GM12878 (cell line): Measurements from ENCODE around the gene PITPNC1. TPM values are rescaled to one million over a fixed set of nuclear protein-coding genes. Genes with fewer than 3 reads are reported as not detected.

ENCODE experiments used
- ATAC-seq: fragments of 200-7000 bp; cut with Tn5 transposase; 3 replicates; pipeline ENCODE4 v1.9.1; 2020; ENCODE audit warnings: mild to moderate bottlenecking, moderate library complexity
- BruUV-seq: library from RNA; stranded (reverse); fragments of 400-500 nt; replicated peaks from 2 replicates; lab custom pipeline; 2021; lab: Mats Ljungman, UMichigan
- CTCF ChIA-PET: fragments of 300-600 bp; sonication (Branson Sonifier 250); formaldehyde crosslinking; extraction: SDS; loops from one replicate; lab custom pipeline; 2021; ENCODE audit warnings: inconsistent platforms; lab: Yijun Ruan, JAX
- POLR2A ChIA-PET: fragments of 350-600 bp; formaldehyde crosslinking; extraction: SDS; loops from one replicate; lab custom pipeline; 2021; ENCODE audit warnings: inconsistent platforms; lab: Charles Lee
- RAD21 ChIA-PET: fragments of 300-600 bp; sonication (Branson Sonifier 250); formaldehyde crosslinking; loops from one replicate; lab custom pipeline; 2023; ENCODE audit warnings: antibody characterized with exemption; ENCODE audit not compliant: unreplicated experiment; lab: Charles Lee
- SMC1A ChIA-PET: fragments of 300-600 bp; sonication (Branson Sonifier 250); formaldehyde crosslinking; loops from one replicate; lab custom pipeline; 2023; ENCODE audit not compliant: unreplicated experiment, uncharacterized antibody; lab: Charles Lee
- DNase-seq: peaks from one replicate; pipeline ENCODE4 v3.0.0-alpha.2; 2011; ENCODE audit warnings: low read depth, low spot score
- FAIRE-seq: peaks from 3 replicates; lab custom pipeline; 2011; peaks lifted over from hg19 to GRCh38; lab: Jason Lieb, UNC
- H2AFZ ChIP-seq: 2 replicates; pipeline ENCODE4 v1.6.0; 2011; ENCODE audit warnings: low read depth, low read length, control low read depth; ENCODE audit not compliant: control insufficient read depth
- H3K27ac ChIP-seq: 2 replicates; pipeline ENCODE4 v1.5.1; 2011; ENCODE audit warnings: control low read depth; ENCODE audit not compliant: control insufficient read depth, insufficient read depth
- H3K27me3 ChIP-seq, 2 experiments: replicated peaks in 1 of 2; 2 replicates each; pipeline versions ENCODE4 v1.6.0 to v1.6.1; 2011; ENCODE audit warnings: low read length in 1 of 2; ENCODE audit not compliant: control insufficient read depth in 2 of 2, insufficient read depth in 2 of 2
- H3K36me3 ChIP-seq, 2 experiments: 2 replicates each; pipeline ENCODE4 v1.5.1; 2011; ENCODE audit warnings: low read length in 1 of 2; ENCODE audit not compliant: control insufficient read depth in 2 of 2, insufficient read depth in 2 of 2
- H3K4me1 ChIP-seq: 2 replicates; pipeline ENCODE4 v1.6.1; 2011; ENCODE audit warnings: mild to moderate bottlenecking, low read length, moderate library complexity, mixed read lengths; ENCODE audit not compliant: control insufficient read depth, insufficient read depth
- H3K4me2 ChIP-seq: 2 replicates; pipeline ENCODE4 v1.6.0; 2011; ENCODE audit warnings: control low read depth; ENCODE audit not compliant: control insufficient read depth, insufficient read depth
- H3K4me3 ChIP-seq: fragments of 200-600 bp; sonication (generic); 2 replicates; pipeline ENCODE4 v1.5.1; 2016
- H3K79me2 ChIP-seq: 2 replicates; pipeline ENCODE4 v1.6.0; 2011; ENCODE audit warnings: low read length; ENCODE audit not compliant: control insufficient read depth, insufficient read depth
- H3K9ac ChIP-seq: 2 replicates; pipeline ENCODE4 v1.8.0; 2011; ENCODE audit warnings: low read length, control low read depth, mixed read lengths; ENCODE audit not compliant: control insufficient read depth, insufficient read depth
- H3K9me3 ChIP-seq: replicated peaks from 3 replicates; pipeline ENCODE4 v1.5.1; 2011; ENCODE audit warnings: mild to moderate bottlenecking, low read length; ENCODE audit not compliant: control insufficient read depth, insufficient read depth
- H4K20me1 ChIP-seq: 2 replicates; pipeline ENCODE4 v1.6.0; 2011; ENCODE audit not compliant: control insufficient read depth, insufficient read depth
- CHD1 ChIP-seq: IDR thresholded peaks from 2 replicates; pipeline ENCODE4 v1.6.1; 2012; ENCODE audit warnings: low read depth, low read length, improper control_type of control experiment
- MXI1 ChIP-seq: fragments of 150-350 bp; IDR thresholded peaks from 2 replicates; pipeline ENCODE4 v1.6.1; 2011; ENCODE audit warnings: low read depth, mild to moderate bottlenecking, inconsistent platforms, low read length, improper control_type of control experiment
- NBN ChIP-seq: fragments of 450-650 bp; IDR thresholded peaks from 2 replicates; pipeline ENCODE4 v1.6.1; 2016
- POLR2AphosphoS5 ChIP-seq: IDR thresholded peaks from 2 replicates; pipeline ENCODE4 v1.6.1; 2011; ENCODE audit warnings: mild to moderate bottlenecking, low read length, inconsistent platforms
- SIX5 ChIP-seq: IDR thresholded peaks from 2 replicates; pipeline ENCODE4 v1.6.1; 2011; ENCODE audit warnings: mild to moderate bottlenecking, low read depth, low read length, moderate library complexity; ENCODE audit not compliant: severe bottlenecking
- SMC3 ChIP-seq: IDR thresholded peaks from 2 replicates; pipeline ENCODE4 v1.6.1; 2011; ENCODE audit warnings: low read length, improper control_type of control experiment, borderline replicate concordance
- SREBF2 ChIP-seq: IDR thresholded peaks from 2 replicates; pipeline ENCODE4 v1.6.1; 2012; ENCODE audit warnings: mild to moderate bottlenecking, low read length
- TAF1 ChIP-seq: IDR thresholded peaks from 2 replicates; pipeline ENCODE4 v1.6.1; 2011; ENCODE audit warnings: mild to moderate bottlenecking, low read depth, low read length, borderline replicate concordance
- TBL1XR1 ChIP-seq: IDR thresholded peaks from 2 replicates; pipeline ENCODE4 v1.6.1; 2012; ENCODE audit warnings: low read depth, low read length, improper control_type of control experiment
- TCF12 ChIP-seq: IDR thresholded peaks from 2 replicates; pipeline ENCODE4 v1.6.1; 2011; ENCODE audit warnings: low read depth, mild to moderate bottlenecking, low read length
- YY1 ChIP-seq: IDR thresholded peaks from 2 replicates; pipeline ENCODE4 v1.6.1; 2011; ENCODE audit warnings: low read depth, mild to moderate bottlenecking, low read length
- WGBS: methylation state at CpG from one replicate; pipeline ENCODE4 v1.1.6; 2016; ENCODE audit warnings: low lambda C conversion rate; ENCODE audit not compliant: insufficient replicate concordance, insufficient coverage; ENCODE audit errors: missing lambda C conversion rate; 5-methylcytosine and 5-hydroxymethylcytosine counted together
- in situ Hi-C: fragments of 300-500 bp; cut with MboI; formaldehyde crosslinking; loops from 9 replicates; pipeline ENCODE4 v1.14.3; 2018; ENCODE audit warnings: mixed read lengths
- intact Hi-C: fragments of 100-400 bp; cut with micrococcal nuclease; formaldehyde crosslinking; loops from one replicate; pipeline ENCODE4 v1.14.2; 2022; ENCODE audit not compliant: unreplicated experiment
- polyA plus RNA-seq, 11 experiments: library from polyadenylated mRNA; depleted of rRNA in 4 of 11; unstranded in 6 of 11; stranded (reverse) in 5 of 11; fragments of >200 nt; fragmentation: Nextera tagmentation in 4 of 11; fragmentation: Illumina TruSeq in 1 of 11; extraction: Ambion mirVana in 4 of 11; extraction: Trizol in 1 of 11; gene quantifications; 1 replicate in 1 of 11; 2 replicates in 10 of 11; pipeline versions ENCODE4 v1.2.1 to v1.2.3, GENCODE V29; 2011 to 2016; ENCODE audit warnings: inconsistent platforms in 2 of 11, missing spikeins in 2 of 11, low read depth in 1 of 11
- total RNA-seq, 4 experiments: library from RNA; depleted of rRNA in 3 of 4; stranded (reverse); fragments of >200 nt in 3 of 4; fragmentation: Illumina TruSeq in 1 of 4; extraction: Trizol in 1 of 4; gene quantifications; 2 replicates each; pipeline versions ENCODE4 v1.2.1 to v1.2.3, GENCODE V29; 2013 to 2021
- TF ChIP-seq, protein P1 (sequence below): fragments of 450-650 bp; IDR thresholded peaks from 2 replicates; pipeline ENCODE4 v1.6.1; 2016; ENCODE audit warnings: mild to moderate bottlenecking, moderate library complexity, borderline replicate concordance
- TF ChIP-seq, protein P2 (sequence below): fragments of 450-650 bp; IDR thresholded peaks from 2 replicates; pipeline ENCODE4 v1.6.1; 2017; ENCODE audit warnings: mild to moderate bottlenecking, low read depth, inconsistent platforms; ENCODE audit not compliant: poor library complexity, severe bottlenecking
- TF ChIP-seq, protein P3 (sequence below): IDR thresholded peaks from 2 replicates; pipeline ENCODE4 v1.6.1; 2012; ENCODE audit warnings: low read depth, low read length, improper control_type of control experiment

The PITPNC1 gene
- total and polyA plus RNA-seq, 10 of the 15 experiments (the other 5 are each of a cell fraction or from before 2014, with no cell fraction given), result 12.2 to 62.4 (median 47.3) TPM

DNA sequence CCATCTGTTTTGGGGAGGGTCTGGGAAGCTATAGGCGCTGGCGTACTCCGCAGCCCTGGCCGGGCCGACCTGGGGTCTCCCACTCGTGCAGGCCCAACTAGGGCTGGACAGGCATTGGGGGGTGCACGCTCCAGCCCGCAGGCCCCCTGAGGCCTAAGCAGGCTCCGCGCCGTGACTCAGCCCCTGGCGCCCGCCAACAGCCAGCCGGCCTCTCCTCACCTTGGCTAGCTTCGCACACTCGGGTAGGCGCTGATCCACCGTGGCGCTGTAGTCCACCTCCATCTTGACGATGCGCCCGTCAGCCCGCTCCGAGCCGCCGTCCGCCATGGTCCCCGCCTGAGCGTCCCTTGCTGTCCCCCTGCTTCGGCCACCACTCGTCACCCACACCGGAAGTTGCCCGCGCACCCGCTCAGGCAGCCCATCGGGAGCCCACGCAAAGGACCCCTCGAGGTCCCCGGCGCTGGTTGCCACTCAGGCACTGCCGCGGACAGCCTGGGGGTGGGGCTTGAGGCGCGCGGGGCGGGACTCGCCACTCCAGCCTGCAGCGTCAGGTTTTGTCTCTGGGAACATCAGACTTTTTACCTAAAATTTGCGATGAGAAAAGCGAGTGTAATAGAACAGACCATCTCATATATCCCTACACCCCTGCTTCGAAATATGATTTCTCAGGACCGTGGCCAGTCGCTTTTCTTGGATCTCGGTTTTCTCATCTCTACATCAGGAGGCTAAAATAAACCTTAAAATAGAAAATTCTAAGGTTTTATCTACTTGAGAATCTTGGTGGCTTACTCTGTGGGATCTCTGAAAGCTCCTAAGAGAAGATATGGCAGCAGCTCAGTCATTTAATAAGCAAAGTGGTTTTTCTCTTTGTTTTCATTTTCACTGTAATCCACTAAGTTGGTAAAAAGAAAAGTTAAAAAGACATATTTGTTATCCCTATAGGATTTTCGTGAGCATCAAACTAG is 10.6 kb upstream of the PITPNC1 start, which contains the start of gene PSMD12:
PSMD12 (minus strand) TSS at position 385 of the 965 bp plus-strand sequence; CDS start at position 327, 58 bp downstream.
- in situ Hi-C loops (loop anchor here (5.0 to 10.0 kb wide), 3 partner anchors 351 to 548 kb away; partner anchors contain the start of gene NOL11), intact Hi-C loops (no loop called here)
- peak within 1 kb of the TSS; percentile 80 for H3K27ac ChIP-seq
- CTCF ChIA-PET, result interaction anchor here (0.7 to 6.6 kb wide), 4 partner anchors 8 to 1093 kb away, joined by 3 to 45 read pairs (median 5); no protein-coding TSS in a partner anchor
- H3K9ac ChIP-seq, result peak within 1 kb of the TSS; percentile 91
- TSS peak; percentile 92 for BruUV-seq
- POLR2A ChIA-PET, result interaction anchor here (1.5 kb wide), 1 partner anchor 10 kb away, joined by 7 read pairs; the partner anchor contains the start of gene PITPNC1
- H3K4me2 ChIP-seq, result peak within 1 kb of the TSS; percentile 92
- FAIRE-seq, result peak; percentile 74
- no peaks in the 10 kb centered on the region for H4K20me1 ChIP-seq
- H3K79me2 ChIP-seq, result peaks cover 49% of the 10 kb centered on the region
- peaks cover 0 to 3% of the 10 kb centered on the region in 2 experiments; a peak in 1 of 4 replicates for H3K36me3 ChIP-seq
- peak; percentile 63 for DNase-seq
- H3K27me3 ChIP-seq, result no peaks in the 10 kb centered on the region
- under 1% methylated on average over 55 of the region's 55 CpGs for WGBS
- H3K4me1 ChIP-seq, result peaks cover 6% of the 10 kb centered on the region; the same call in 1 of the 2 replicates
- SMC1A ChIA-PET, result interaction anchor here (0.6 to 4.4 kb wide), 6 partner anchors 10 to 639 kb away, joined by 3 to 25 read pairs (median 3); partner anchors contain the start of gene PITPNC1
- RAD21 ChIA-PET, result interaction anchor here (0.7 to 3.0 kb wide), 3 partner anchors 8 to 14 kb away, joined by 3 to 8 read pairs (median 4); no protein-coding TSS in a partner anchor
- no peaks in the 10 kb centered on the region for H3K9me3 ChIP-seq
- H2AFZ ChIP-seq, result peak within 1 kb of the TSS; percentile 94
- peak within 1 kb of the TSS; percentile 98 for H3K4me3 ChIP-seq
- peak; percentile 94 for ATAC-seq
- TF ChIP-seq POLR2AphosphoS5 (peak; percentile 92), TCF12 (0 out of 2 replicates have a peak, but pooled peaks have one; percentile 31), CHD1 (no peak), TBL1XR1 (0 out of 2 replicates have a peak, but pooled peaks have one; percentile 24), MXI1 (peak; percentile 73; the same call in 1 of the 2 replicates), SREBF2 (no peak), NBN (peak; percentile 82), SMC3 (no peak), TAF1 (peak; percentile 93), SIX5 (peak; percentile 42), YY1 (peak; percentile 88)
- TF ChIP-seq, protein P1, sequence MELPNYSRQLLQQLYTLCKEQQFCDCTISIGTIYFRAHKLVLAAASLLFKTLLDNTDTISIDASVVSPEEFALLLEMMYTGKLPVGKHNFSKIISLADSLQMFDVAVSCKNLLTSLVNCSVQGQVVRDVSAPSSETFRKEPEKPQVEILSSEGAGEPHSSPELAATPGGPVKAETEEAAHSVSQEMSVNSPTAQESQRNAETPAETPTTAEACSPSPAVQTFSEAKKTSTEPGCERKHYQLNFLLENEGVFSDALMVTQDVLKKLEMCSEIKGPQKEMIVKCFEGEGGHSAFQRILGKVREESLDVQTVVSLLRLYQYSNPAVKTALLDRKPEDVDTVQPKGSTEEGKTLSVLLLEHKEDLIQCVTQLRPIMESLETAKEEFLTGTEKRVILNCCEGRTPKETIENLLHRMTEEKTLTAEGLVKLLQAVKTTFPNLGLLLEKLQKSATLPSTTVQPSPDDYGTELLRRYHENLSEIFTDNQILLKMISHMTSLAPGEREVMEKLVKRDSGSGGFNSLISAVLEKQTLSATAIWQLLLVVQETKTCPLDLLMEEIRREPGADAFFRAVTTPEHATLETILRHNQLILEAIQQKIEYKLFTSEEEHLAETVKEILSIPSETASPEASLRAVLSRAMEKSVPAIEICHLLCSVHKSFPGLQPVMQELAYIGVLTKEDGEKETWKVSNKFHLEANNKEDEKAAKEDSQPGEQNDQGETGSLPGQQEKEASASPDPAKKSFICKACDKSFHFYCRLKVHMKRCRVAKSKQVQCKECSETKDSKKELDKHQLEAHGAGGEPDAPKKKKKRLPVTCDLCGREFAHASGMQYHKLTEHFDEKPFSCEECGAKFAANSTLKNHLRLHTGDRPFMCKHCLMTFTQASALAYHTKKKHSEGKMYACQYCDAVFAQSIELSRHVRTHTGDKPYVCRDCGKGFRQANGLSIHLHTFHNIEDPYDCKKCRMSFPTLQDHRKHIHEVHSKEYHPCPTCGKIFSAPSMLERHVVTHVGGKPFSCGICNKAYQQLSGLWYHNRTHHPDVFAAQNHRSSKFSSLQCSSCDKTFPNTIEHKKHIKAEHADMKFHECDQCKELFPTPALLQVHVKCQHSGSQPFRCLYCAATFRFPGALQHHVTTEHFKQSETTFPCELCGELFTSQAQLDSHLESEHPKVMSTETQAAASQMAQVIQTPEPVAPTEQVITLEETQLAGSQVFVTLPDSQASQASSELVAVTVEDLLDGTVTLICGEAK, result peak; percentile 73; the same call in 1 of the 2 replicates
- TF ChIP-seq, protein P2, sequence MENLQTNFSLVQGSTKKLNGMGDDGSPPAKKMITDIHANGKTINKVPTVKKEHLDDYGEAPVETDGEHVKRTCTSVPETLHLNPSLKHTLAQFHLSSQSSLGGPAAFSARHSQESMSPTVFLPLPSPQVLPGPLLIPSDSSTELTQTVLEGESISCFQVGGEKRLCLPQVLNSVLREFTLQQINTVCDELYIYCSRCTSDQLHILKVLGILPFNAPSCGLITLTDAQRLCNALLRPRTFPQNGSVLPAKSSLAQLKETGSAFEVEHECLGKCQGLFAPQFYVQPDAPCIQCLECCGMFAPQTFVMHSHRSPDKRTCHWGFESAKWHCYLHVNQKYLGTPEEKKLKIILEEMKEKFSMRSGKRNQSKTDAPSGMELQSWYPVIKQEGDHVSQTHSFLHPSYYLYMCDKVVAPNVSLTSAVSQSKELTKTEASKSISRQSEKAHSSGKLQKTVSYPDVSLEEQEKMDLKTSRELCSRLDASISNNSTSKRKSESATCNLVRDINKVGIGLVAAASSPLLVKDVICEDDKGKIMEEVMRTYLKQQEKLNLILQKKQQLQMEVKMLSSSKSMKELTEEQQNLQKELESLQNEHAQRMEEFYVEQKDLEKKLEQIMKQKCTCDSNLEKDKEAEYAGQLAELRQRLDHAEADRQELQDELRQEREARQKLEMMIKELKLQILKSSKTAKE, result peak; percentile 43
- TF ChIP-seq, protein P3, sequence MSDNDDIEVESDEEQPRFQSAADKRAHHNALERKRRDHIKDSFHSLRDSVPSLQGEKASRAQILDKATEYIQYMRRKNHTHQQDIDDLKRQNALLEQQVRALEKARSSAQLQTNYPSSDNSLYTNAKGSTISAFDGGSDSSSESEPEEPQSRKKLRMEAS, result peak; percentile 96
